CD4-positive, alpha-beta memory T cell (primary cell): ENCODE measurements around the gene KCNAB3. TPM values are rescaled to one million over a fixed set of nuclear protein-coding genes. Genes with fewer than 3 reads are reported as not detected.
A peak's percentile ranks its signal among the peaks of the same experiment; 100 is the strongest.

Experiments
- CTCF ChIA-PET: fragments of 350-600 bp; sonication (Branson Sonifier 250); formaldehyde crosslinking; loops from one replicate; lab custom pipeline; 2021; ENCODE audit warnings: inconsistent platforms; ENCODE audit not compliant: partially characterized antibody; lab: Charles Lee
- POLR2A ChIA-PET: fragments of 350-600 bp; sonication (Branson Sonifier 250); formaldehyde crosslinking; loops from one replicate; lab custom pipeline; 2021; ENCODE audit not compliant: partially characterized antibody; lab: Charles Lee
- DNase-seq, 5 donors: peaks; one replicate each; pipeline versions ENCODE4 v3.0.0 to v3.0.0-alpha.2; 2020 to 2022; ENCODE audit warnings: mixed read lengths in 1 of 5
- H3K27ac ChIP-seq: one replicate; pipeline ENCODE4 v1.7.0; 2013; ENCODE audit warnings: low read depth, low read length
- H3K27me3 ChIP-seq: 2 replicates; pipeline ENCODE4 v1.7.0; 2013; ENCODE audit warnings: mild to moderate bottlenecking, low read length, moderate library complexity; ENCODE audit not compliant: insufficient read depth
- H3K36me3 ChIP-seq: 2 replicates; pipeline ENCODE4 v1.7.0; 2013; ENCODE audit warnings: mild to moderate bottlenecking, low read length, moderate library complexity; ENCODE audit not compliant: insufficient read depth
- H3K4me1 ChIP-seq: 2 replicates; pipeline ENCODE4 v1.7.0; 2013; ENCODE audit warnings: mild to moderate bottlenecking, low read length, moderate library complexity; ENCODE audit not compliant: insufficient read depth
- H3K4me3 ChIP-seq, 2 donors: one replicate each; pipeline ENCODE4 v1.7.0; 2013; ENCODE audit warnings: low read length in 2 of 2, mild to moderate bottlenecking in 1 of 2
- H3K9me3 ChIP-seq, 2 donors: one replicate each; pipeline ENCODE4 v1.7.0; 2013; ENCODE audit warnings: low read length in 2 of 2, control low read depth in 1 of 2; ENCODE audit not compliant: control insufficient read depth in 1 of 2
- H3K27ac Mint-ChIP-seq, 7 donors: one replicate each; pipeline ENCODE4 v1.8.0; 2020 to 2021; ENCODE audit warnings: mixed read lengths in 7 of 7, mild to moderate bottlenecking in 6 of 7, inconsistent platforms in 3 of 7, moderate library complexity in 3 of 7
- H3K27me3 Mint-ChIP-seq, 2 donors: one replicate each; pipeline ENCODE4 v1.8.0; 2020 to 2021; ENCODE audit warnings: mixed read lengths in 2 of 2
- H3K36me3 Mint-ChIP-seq, 2 donors: one replicate each; pipeline ENCODE4 v1.8.0; 2020 to 2021; ENCODE audit warnings: mixed read lengths in 2 of 2, inconsistent platforms in 1 of 2, mild to moderate bottlenecking in 1 of 2
- H3K4me1 Mint-ChIP-seq, 4 donors: one replicate each; pipeline ENCODE4 v1.8.0; 2020 to 2021; ENCODE audit warnings: mixed read lengths in 4 of 4, mild to moderate bottlenecking in 1 of 4
- H3K4me3 Mint-ChIP-seq, 8 donors: one replicate each; pipeline ENCODE4 v1.8.0; 2020 to 2021; ENCODE audit warnings: mixed read lengths in 8 of 8, mild to moderate bottlenecking in 7 of 8, moderate library complexity in 6 of 8, inconsistent platforms in 3 of 8
- H3K9me3 Mint-ChIP-seq, 8 donors: one replicate each; pipeline ENCODE4 v1.8.0; 2020 to 2021; ENCODE audit warnings: mixed read lengths in 8 of 8, mild to moderate bottlenecking in 5 of 8, inconsistent platforms in 3 of 8, moderate library complexity in 1 of 8
- intact Hi-C: fragments of 100-400 bp; cut with micrococcal nuclease; formaldehyde crosslinking; loops from one replicate; pipeline ENCODE4 v1.15.1; 2023
- polyA plus RNA-seq, 2 donors: library from polyadenylated mRNA; unstranded; fragments of 300-500 nt; fragmentation: Illumina TruSeq; gene quantifications; one replicate each; pipeline ENCODE4 v1.2.3, GENCODE V29; 2021
- total RNA-seq, 2 experiments: library from RNA; stranded (reverse); gene quantifications; one replicate each; pipeline ENCODE4 v1.2.3, GENCODE V29; 2021

The KCNAB3 gene
- total and polyA plus RNA-seq, 4 experiments from 2014 or later, result 0.53 to 14.4 (median 13.4) TPM; not detected in 1

- H3K36me3 Mint-ChIP-seq, result peaks cover 15 to 30% of the 10 kb centered on the region in 2 donors
- intact Hi-C loops, result loop anchor here (1.0 to 2.0 kb wide), 7 partner anchors 18 to 102 kb away; partner anchors contain the start of genes CNTROB and NAA38
- DNase-seq, result peak; percentile 51 to 84 (median 63)
- H3K9me3 ChIP-seq, result no peaks in the 10 kb centered on the region
- no peaks in the 10 kb centered on the region for H3K27me3 Mint-ChIP-seq
- peaks cover 10 to 16% (median 11%) of the 10 kb centered on the region in 4 donors for H3K4me1 Mint-ChIP-seq
- H3K4me1 ChIP-seq, result peaks cover 58% of the 10 kb centered on the region
- no peaks in the 10 kb centered on the region for H3K9me3 Mint-ChIP-seq
- H3K27me3 ChIP-seq, result no peaks in the 10 kb centered on the region
- ChIA-PET POLR2A (interaction anchor here (0.7 to 2.2 kb wide), 16 partner anchors 11 to 340 kb away, joined by 3 to 19 read pairs (median 5); partner anchors contain the start of genes KDM6B, NAA38, RNF227 and TP53), CTCF (interaction anchor here (1.0 to 2.2 kb wide), 6 partner anchors 17 to 29 kb away, joined by 3 to 9 read pairs (median 4); partner anchors contain the start of gene NAA38)
- H3K36me3 ChIP-seq, result peaks cover 20% of the 10 kb centered on the region
- H3K4me3 Mint-ChIP-seq, result no peak overlapping the region
- H3K27ac ChIP-seq, result peak overlapping the region; percentile 65
- peak overlapping the region; percentile 86 to 96 for H3K4me3 ChIP-seq
- H3K27ac Mint-ChIP-seq, result no peak overlapping the region
Observed at GRCh38 chr17:7886227-7887037, 43.2 kb downstream of the KCNAB3 start.

GRCh38 chr17:7885367-7886226 is 44.1 kb downstream of the KCNAB3 start:
- Mint-ChIP-seq H3K27ac (no peak overlapping the region), H3K4me1 (peaks cover 9 to 12% (median 10%) of the 10 kb centered on the region in 4 donors)
- peak; percentile 40 to 61 (median 45) for DNase-seq

GRCh38 chr17:7884581-7885366 is 44.9 kb downstream of the KCNAB3 start:
- Histone ChIP-seq H3K4me1 (peaks cover 72% of the 10 kb centered on the region), H3K27me3 (no peaks in the 10 kb centered on the region), H3K27ac (no peak overlapping the region), H3K36me3 (peaks cover 18% of the 10 kb centered on the region), H3K9me3 (no peaks in the 10 kb centered on the region), H3K4me3 (no peak overlapping the region)
- H3K4me1 Mint-ChIP-seq, result peaks cover 6 to 12% (median 8%) of the 10 kb centered on the region in 4 donors
- H3K4me3 Mint-ChIP-seq, result peak overlapping the region; percentile 28 to 85 (median 75)
- peak overlapping the region in 6 of 7 donors; percentile 70 to 87 (median 82) for H3K27ac Mint-ChIP-seq
- H3K36me3 Mint-ChIP-seq, result peaks cover 0 to 15% of the 10 kb centered on the region in 2 donors
- no peaks in the 10 kb centered on the region for H3K9me3 Mint-ChIP-seq
- POLR2A ChIA-PET, result interaction anchor here (0.6 to 2.2 kb wide), 9 partner anchors 14 to 106 kb away, joined by 3 to 19 read pairs (median 6); partner anchors contain the start of genes CNTROB, KDM6B, NAA38 and RNF227
- CTCF ChIA-PET, result interaction anchor here (2.2 to 2.6 kb wide), 2 partner anchors 22 to 28 kb away, joined by 9 to 13 read pairs; no protein-coding TSS in a partner anchor
- intact Hi-C loops, result no loop called here
- no peaks in the 10 kb centered on the region for H3K27me3 Mint-ChIP-seq
- DNase-seq, result peak; percentile 37 to 59 (median 42)

More at GRCh38 chr17:7885367-7886226, 44.1 kb downstream of the KCNAB3 start:
- CTCF ChIA-PET, result interaction anchor here (1.0 to 2.2 kb wide), 6 partner anchors 17 to 29 kb away, joined by 3 to 9 read pairs (median 4); partner anchors contain the start of gene NAA38
- intact Hi-C loops, result loop anchor here (2.0 kb wide), 1 partner anchor 17 kb away; no protein-coding TSS in a partner anchor
- H3K27me3 ChIP-seq, result no peaks in the 10 kb centered on the region
- POLR2A ChIA-PET, result interaction anchor here (0.6 to 2.2 kb wide), 17 partner anchors 10 to 341 kb away, joined by 3 to 19 read pairs (median 5); partner anchors contain the start of genes KDM6B, NAA38, RNF227 and TP53
- H3K9me3 ChIP-seq, result no peaks in the 10 kb centered on the region
- H3K4me1 ChIP-seq, result peaks cover 66% of the 10 kb centered on the region
- peak overlapping the region in 4 of 8 donors; percentile 33 to 79 (median 57) for H3K4me3 Mint-ChIP-seq
- peak overlapping the region; percentile 86 to 96 for H3K4me3 ChIP-seq
- H3K27me3 Mint-ChIP-seq, result no peaks in the 10 kb centered on the region
- H3K36me3 Mint-ChIP-seq, result peaks cover 7 to 22% of the 10 kb centered on the region in 2 donors
- peaks cover 19% of the 10 kb centered on the region for H3K36me3 ChIP-seq
- no peaks in the 10 kb centered on the region for H3K9me3 Mint-ChIP-seq
- H3K27ac ChIP-seq, result peak overlapping the region; percentile 65

- POLR2A ChIA-PET, result interaction anchor here (0.6 to 2.2 kb wide), 8 partner anchors 11 to 107 kb away, joined by 3 to 10 read pairs (median 4); partner anchors contain the start of genes CNTROB, NAA38 and TRAPPC1
- CTCF ChIA-PET, result interaction anchor here (1.4 to 2.6 kb wide), 3 partner anchors 21 to 105 kb away, joined by 4 to 13 read pairs (median 6); partner anchors contain the start of gene NAA38
- DNase-seq, result peak; percentile 37 to 70 (median 40)
- intact Hi-C loops, result no loop called here
- H3K36me3 Mint-ChIP-seq, result peaks cover 0 to 9% of the 10 kb centered on the region in 2 donors
- no peaks in the 10 kb centered on the region for H3K9me3 Mint-ChIP-seq
- H3K9me3 ChIP-seq, result no peaks in the 10 kb centered on the region
- H3K36me3 ChIP-seq, result peaks cover 14% of the 10 kb centered on the region
- peaks cover 4 to 12% (median 6%) of the 10 kb centered on the region in 4 donors for H3K4me1 Mint-ChIP-seq
- H3K27ac Mint-ChIP-seq, result peak overlapping the region in 6 of 7 donors; percentile 73 to 92 (median 83)
- peak overlapping the region; percentile 5 to 41 for H3K4me3 ChIP-seq
- peak overlapping the region; percentile 75 to 85 (median 82) for H3K4me3 Mint-ChIP-seq
- H3K27me3 ChIP-seq, result no peaks in the 10 kb centered on the region
- H3K27me3 Mint-ChIP-seq, result no peaks in the 10 kb centered on the region
- H3K4me1 ChIP-seq, result peaks cover 64% of the 10 kb centered on the region
- H3K27ac ChIP-seq, result peak overlapping the region; percentile 31
Observed at GRCh38 chr17:7883781-7884386, 45.8 kb downstream of the KCNAB3 start.

- H3K36me3 Mint-ChIP-seq, result peaks cover 0 to 9% of the 10 kb centered on the region in 2 donors
- Histone ChIP-seq H3K27ac (peak overlapping the region; percentile 23), H3K4me1 (peaks cover 54% of the 10 kb centered on the region), H3K36me3 (peaks cover 14% of the 10 kb centered on the region), H3K9me3 (no peaks in the 10 kb centered on the region), H3K27me3 (no peaks in the 10 kb centered on the region), H3K4me3 (no peak overlapping the region)
- no peak overlapping the region for H3K4me3 Mint-ChIP-seq
- no peak overlapping the region for H3K27ac Mint-ChIP-seq
- intact Hi-C loops, result no loop called here
- H3K27me3 Mint-ChIP-seq, result no peaks in the 10 kb centered on the region
- H3K9me3 Mint-ChIP-seq, result no peaks in the 10 kb centered on the region
- ChIA-PET CTCF (interaction anchor here (1.1 to 2.6 kb wide), 5 partner anchors 12 to 107 kb away, joined by 3 to 13 read pairs (median 5); partner anchors contain the start of gene NAA38), POLR2A (interaction anchor here (0.9 to 2.2 kb wide), 4 partner anchors 10 to 49 kb away, joined by 3 to 10 read pairs (median 4); partner anchors contain the start of genes CNTROB and TRAPPC1)
- DNase-seq, result no peak
- peaks cover 4 to 12% (median 6%) of the 10 kb centered on the region in 4 donors for H3K4me1 Mint-ChIP-seq
Observed at GRCh38 chr17:7882629-7883028, 47.0 kb downstream of the KCNAB3 start.
